ENCODE data around the gene GBGT1. TPM values are rescaled to one million over a fixed set of nuclear protein-coding genes. Genes with fewer than 3 reads are reported as not detected.

GBGT1 gene
- total and polyA plus RNA-seq, 2 donors (not counting 3 experiments of a cell fraction or from before 2014, with no cell fraction given) = 35.6 to 56.3 TPM

DNA sequence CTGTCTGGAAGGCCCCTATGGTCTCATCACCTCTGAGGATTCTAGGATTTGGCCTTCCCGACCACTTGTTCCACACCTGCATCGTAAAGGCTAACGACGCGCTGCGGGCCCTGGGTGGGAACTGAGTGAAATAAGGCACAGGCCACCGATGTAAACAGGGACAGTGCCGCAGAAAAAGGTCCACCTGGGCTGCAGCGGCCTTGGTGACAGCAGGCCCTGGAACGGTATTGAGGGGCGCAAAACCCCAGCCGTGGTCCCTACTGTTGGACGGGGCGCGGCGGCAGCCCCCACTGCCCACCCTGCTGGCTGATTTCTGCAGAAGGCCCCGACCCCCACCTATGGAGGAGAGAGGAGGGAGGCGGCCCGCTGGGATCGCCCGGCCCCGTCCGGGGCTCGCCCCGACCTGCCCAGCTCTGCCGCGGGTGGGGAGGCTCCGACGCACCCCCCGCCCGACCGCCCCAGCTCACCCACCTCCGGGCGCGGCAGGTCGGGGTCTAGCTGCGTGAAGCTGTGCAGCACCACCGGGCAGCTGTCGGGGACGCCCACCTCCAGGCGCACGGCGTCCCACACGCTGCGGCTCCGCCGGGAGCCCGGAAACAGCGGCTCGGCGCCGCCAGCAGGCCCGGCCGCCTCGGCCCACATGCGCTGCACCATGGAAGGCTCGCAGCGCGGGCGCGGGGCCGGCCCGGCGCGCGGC, 43.1 kb downstream of the GBGT1 start:
- H3K4me3 ChIP-seq (replicated peaks in 1 of 3; ENCODE audit: insufficient read depth in 1 of 3, low read depth in 1 of 3, low read length in 3 of 3) = peak overlapping the region; percentile 34 to 45 (median 41)
- DNase-seq (ENCODE audit: low read depth, low spot score) (no peak), FAIRE-seq (no peak)
- ChIA-PET CTCF (interaction anchor here (5.3 kb wide), 1 partner anchor 23 kb away, joined by 72 read pairs; no protein-coding TSS in a partner anchor), POLR2A (no interaction called here)
- intact Hi-C loops (cut with micrococcal nuclease) (loop anchor here (1.0 to 2.0 kb wide), 4 partner anchors 15 to 905 kb away; partner anchors contain the start of gene BRD3OS), dilution Hi-C loops (cut with MboI; ENCODE audit: extremely low pct_ligation_motif_present, low sequenced_read_pairs) (no loop called here)
- H3K9me3 ChIP-seq (replicated peaks; ENCODE audit: control insufficient read depth, insufficient read depth, low read length) = no peaks in the 10 kb centered on the region
- H3K27ac ChIP-seq (ENCODE audit: insufficient read depth, low read depth, low read length) = no peak overlapping the region
- H3K27me3 ChIP-seq (ENCODE audit: control insufficient read depth in 2 of 2, insufficient read depth in 2 of 2, low read length in 2 of 2) = no peaks in the 10 kb centered on the region
- TF ChIP-seq MYC (IDR thresholded peaks at IDR 0.05; ENCODE audit: low read depth, low read length) (no peak), POLR2AphosphoS5 (IDR thresholded peaks at IDR 0.05; ENCODE audit: insufficient read depth, low read depth, low read length) (peak; percentile 33), JUN (IDR thresholded peaks at IDR 0.05; ENCODE audit: borderline replicate concordance, insufficient read depth, insufficient read length, low read depth) (no peak)
- no peaks in the 10 kb centered on the region for H3K36me3 ChIP-seq (ENCODE audit: control insufficient read depth in 2 of 2, extremely low read depth in 1 of 2, insufficient read depth in 2 of 2, low read length in 2 of 2)
- H3K9ac ChIP-seq (replicated peaks; ENCODE audit: extremely low read depth, insufficient read depth, low read length) = peak overlapping the region; percentile 47
- H2AFZ ChIP-seq (ENCODE audit: low read depth, low read length) = peak overlapping the region; percentile 9
- H3K79me2 ChIP-seq (ENCODE audit: control insufficient read depth, insufficient read depth, low read length) = no peaks in the 10 kb centered on the region
- no peaks in the 10 kb centered on the region for H4K20me1 ChIP-seq (replicated peaks; ENCODE audit: control insufficient read depth, extremely low read depth, insufficient read depth, low read length)
- peak overlapping the region; percentile 31 for H3K4me2 ChIP-seq (ENCODE audit: insufficient read depth, low read length)
- no peaks in the 10 kb centered on the region for H3K9me1 ChIP-seq (replicated peaks; ENCODE audit: control insufficient read depth, extremely low read depth, insufficient read depth, low read length)
- BruUV-seq (replicated peaks) = no TSS peak
- H3K4me1 ChIP-seq (ENCODE audit: control insufficient read depth, extremely low read depth, insufficient read depth, low read length) = peaks cover 23% of the 10 kb centered on the region

DNA sequence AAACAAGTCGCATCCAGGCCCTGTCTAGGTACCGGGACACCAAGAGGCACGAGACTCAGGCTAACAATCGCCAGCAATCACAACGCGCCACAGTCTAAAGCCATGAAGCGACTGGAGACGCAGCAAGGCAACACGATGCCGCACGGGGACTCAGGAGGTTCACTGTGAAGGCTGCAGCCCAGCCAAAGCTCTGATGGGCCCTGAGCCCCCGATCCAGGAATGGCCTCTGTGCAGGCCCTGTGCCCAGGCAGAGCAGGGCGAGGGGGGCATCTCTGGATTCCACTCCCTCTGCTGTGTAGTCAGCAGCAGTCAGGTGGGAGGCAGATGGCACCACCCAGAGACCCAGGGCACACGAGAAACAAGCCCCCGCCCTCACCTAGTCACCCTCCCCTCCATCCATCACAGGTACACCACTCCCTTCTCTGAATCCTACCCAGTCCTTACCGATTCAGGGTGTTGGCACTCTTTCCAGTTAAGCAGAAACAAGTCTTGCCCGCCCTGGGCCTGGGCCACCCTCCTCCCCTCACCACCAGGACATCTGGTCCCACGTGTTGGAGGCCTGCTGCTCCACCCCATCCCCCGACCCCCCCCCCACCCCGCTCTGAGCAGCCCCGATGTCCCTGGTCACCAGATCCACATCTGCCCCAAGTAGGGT, 43.7 kb downstream of the GBGT1 start:
- POLR2A ChIA-PET = interaction anchor here (1.4 to 2.0 kb wide), 2 partner anchors 14 to 24 kb away, joined by 3 to 13 read pairs; no protein-coding TSS in a partner anchor
- H3K27me3 ChIP-seq (ENCODE audit: control insufficient read depth in 2 of 2, insufficient read depth in 2 of 2, low read length in 2 of 2) = no peaks in the 10 kb centered on the region

More for the DNA sequence above, 43.7 kb downstream of the GBGT1 start:
- BruUV-seq (replicated peaks) = no TSS peak
- Histone ChIP-seq H3K4me2 (ENCODE audit: insufficient read depth, low read length) (peak overlapping the region; percentile 35), H3K4me1 (ENCODE audit: control insufficient read depth, extremely low read depth, insufficient read depth, low read length) (peaks cover 20% of the 10 kb centered on the region), H3K9ac (replicated peaks; ENCODE audit: extremely low read depth, insufficient read depth, low read length) (peak overlapping the region; percentile 47), H2AFZ (ENCODE audit: low read depth, low read length) (no peak overlapping the region), H3K27ac (ENCODE audit: insufficient read depth, low read depth, low read length) (no peak overlapping the region), H4K20me1 (replicated peaks; ENCODE audit: control insufficient read depth, extremely low read depth, insufficient read depth, low read length) (no peaks in the 10 kb centered on the region), H3K9me3 (replicated peaks; ENCODE audit: control insufficient read depth, insufficient read depth, low read length) (no peaks in the 10 kb centered on the region), H3K4me3 (replicated peaks in 1 of 3; ENCODE audit: insufficient read depth in 1 of 3, low read depth in 1 of 3, low read length in 3 of 3) (peak overlapping the region in 2 of 3 experiments; percentile 41 to 45), H3K36me3 (ENCODE audit: control insufficient read depth in 2 of 2, extremely low read depth in 1 of 2, insufficient read depth in 2 of 2, low read length in 2 of 2) (no peaks in the 10 kb centered on the region), H3K9me1 (replicated peaks; ENCODE audit: control insufficient read depth, extremely low read depth, insufficient read depth, low read length) (no peaks in the 10 kb centered on the region), H3K79me2 (ENCODE audit: control insufficient read depth, insufficient read depth, low read length) (no peaks in the 10 kb centered on the region)
- TF ChIP-seq, protein P1, sequence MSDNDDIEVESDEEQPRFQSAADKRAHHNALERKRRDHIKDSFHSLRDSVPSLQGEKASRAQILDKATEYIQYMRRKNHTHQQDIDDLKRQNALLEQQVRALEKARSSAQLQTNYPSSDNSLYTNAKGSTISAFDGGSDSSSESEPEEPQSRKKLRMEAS (IDR thresholded peaks at IDR 0.05; ENCODE audit: insufficient read depth, insufficient read length) = no peak
- TF ChIP-seq EZH2 (IDR thresholded peaks at IDR 0.05; ENCODE audit: borderline replicate concordance, low read depth, low read length, severe bottlenecking) (peak; percentile 49), GATA2 (IDR thresholded peaks at IDR 0.05; ENCODE audit: insufficient read depth, insufficient read length, low read depth, low read length) (no peak)
- CTCF ChIA-PET = interaction anchor here (1.2 to 5.3 kb wide), 5 partner anchors 14 to 28 kb away, joined by 4 to 72 read pairs (median 6); no protein-coding TSS in a partner anchor
- intact Hi-C loops (cut with micrococcal nuclease) (loop anchor here (2.0 kb wide), 1 partner anchor 15 kb away; no protein-coding TSS in a partner anchor), dilution Hi-C loops (cut with MboI; ENCODE audit: extremely low pct_ligation_motif_present, low sequenced_read_pairs) (no loop called here)
- FAIRE-seq (no peak), DNase-seq (ENCODE audit: low read depth, low spot score) (no peak)

All from endothelial cell of umbilical vein (primary cell).